Raji (cell line): Measurements from ENCODE around the gene GRID2.

Source experiments
- POLR2A ChIP-seq: IDR thresholded peaks from 2 replicates; pipeline ENCODE4 v1.6.1; 2011; ENCODE audit warnings: low read depth, low read length, control low read depth; ENCODE audit not compliant: insufficient read depth

Gene GRID2

DNA sequence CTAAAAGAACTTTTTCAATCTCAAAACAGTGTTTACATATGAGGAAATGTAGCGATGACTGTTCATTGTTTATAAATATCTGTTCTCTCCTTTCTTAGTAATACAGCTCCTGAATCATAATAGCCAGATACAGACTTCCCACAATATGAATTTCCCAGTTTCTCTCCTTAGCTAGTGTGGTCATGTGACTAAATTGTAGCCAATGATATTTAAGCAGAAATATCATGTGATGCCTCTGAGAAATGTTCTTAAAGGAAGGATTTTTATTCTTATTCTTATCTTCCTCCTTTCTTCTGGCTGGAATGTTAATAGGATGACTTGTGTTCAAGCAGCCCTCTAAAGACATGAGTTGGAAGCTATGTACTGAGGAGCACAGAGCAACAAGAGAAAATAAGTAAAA, 1141.1 kb downstream of the GRID2 start:
- no peak for TF ChIP-seq POLR2A

DNA sequence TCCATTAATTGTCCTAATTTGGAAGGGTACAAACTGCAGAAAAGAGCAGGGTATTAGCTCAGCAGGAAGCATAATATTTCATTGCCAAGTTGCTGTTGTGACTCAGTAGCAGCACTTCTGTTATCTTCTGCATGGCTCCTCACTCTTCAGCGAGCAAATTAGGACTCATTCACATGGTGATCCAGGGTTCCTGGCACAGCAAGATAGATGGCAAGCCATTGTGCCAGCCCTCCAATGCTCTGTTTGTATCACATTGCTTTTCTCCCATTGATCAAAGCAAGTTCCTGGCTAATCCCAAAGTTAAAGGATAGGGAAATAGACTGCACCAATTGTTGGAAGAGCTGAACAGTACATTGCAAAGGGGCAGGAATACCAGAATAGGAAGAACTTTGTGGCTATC, 1142.3 kb downstream of the GRID2 start:
- TF ChIP-seq POLR2A = no peak

DNA sequence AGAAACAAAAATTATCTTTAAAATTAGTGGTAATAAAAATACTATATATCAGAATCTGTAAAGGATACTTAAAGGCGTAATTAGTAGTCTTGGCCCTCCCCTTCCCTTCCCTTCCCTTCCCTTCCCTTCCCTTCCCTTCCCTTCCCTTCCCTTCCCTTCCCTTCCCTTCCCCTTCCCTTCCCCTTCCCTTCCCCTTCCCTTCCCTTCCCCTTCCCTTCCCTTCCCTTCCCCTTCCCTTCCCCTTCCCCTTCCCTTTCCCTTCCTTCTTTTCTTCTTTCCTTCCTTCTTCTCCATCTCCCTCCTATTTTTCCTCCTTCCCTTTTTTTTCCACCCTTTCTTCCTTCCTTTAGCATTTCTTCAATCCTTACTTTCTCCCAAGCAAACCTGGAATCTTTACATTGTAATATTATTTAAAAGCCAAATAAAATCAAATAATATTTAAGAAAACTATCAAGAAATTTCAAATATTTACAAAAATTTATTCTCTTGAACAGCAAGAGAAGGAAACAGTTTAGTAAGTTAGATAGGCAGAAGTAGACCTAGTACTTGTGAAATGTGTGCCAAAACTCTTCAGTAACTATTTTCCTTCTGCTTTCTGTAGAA, 1145.0 kb downstream of the GRID2 start:
- TF ChIP-seq POLR2A = no peak

DNA sequence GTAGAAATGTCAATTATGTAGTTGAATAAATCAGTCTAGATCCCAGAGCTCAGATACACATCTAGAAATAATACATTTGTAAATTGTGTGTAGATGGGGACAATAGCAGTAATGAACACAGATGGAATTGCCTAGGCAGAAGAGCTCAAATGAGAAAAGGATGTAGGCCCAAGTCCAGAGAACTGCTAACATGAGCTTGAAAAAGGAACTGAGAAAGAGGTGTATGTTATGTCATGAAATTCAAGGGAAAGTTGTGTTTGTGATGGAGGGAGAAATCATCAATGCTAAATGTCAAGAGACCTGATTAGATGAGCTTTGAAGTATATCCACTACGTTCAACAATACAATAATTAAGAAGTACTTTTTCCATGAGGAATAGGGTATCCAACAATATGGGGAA, 1148.2 kb downstream of the GRID2 start:
- no peak for TF ChIP-seq POLR2A

DNA sequence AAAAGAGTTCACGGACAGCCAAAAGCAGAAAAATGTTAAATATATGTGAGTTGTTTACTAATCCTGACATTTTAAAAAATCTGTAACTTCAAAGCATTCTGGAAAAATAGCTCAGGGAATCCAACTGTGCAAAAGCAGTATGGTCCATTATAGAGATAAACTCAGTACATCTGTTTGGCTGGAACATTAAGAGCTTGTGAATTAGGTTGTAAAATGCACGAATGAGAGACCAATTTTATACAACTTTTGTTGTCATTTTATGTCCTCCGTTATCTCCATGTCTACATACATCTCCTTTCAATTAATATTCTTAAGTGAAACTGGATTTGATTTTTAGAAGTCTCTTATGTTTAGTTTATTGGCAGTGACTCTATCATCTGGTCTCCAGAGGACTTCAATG, 1157.8 kb downstream of the GRID2 start:
- TF ChIP-seq POLR2A = no peak

DNA sequence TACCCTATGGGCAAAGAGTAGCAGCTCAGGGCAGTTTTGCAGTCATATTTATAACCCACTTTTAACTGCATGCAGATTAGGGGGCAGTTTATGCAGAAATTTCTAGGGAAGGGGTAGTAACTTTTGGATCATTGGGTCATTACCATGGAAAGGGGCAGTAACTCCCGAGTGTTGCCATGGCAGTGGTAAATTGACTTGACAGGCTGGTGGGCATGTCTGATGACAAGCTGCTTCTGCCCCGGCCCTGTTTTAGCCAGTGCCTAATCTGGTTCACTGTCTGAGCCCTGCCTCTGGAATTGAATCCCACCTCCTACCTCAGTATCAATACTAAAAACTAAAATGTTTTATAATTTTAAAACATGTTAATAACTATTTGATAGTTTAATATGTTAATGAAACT, 1162.7 kb downstream of the GRID2 start:
- no peak for TF ChIP-seq POLR2A

DNA sequence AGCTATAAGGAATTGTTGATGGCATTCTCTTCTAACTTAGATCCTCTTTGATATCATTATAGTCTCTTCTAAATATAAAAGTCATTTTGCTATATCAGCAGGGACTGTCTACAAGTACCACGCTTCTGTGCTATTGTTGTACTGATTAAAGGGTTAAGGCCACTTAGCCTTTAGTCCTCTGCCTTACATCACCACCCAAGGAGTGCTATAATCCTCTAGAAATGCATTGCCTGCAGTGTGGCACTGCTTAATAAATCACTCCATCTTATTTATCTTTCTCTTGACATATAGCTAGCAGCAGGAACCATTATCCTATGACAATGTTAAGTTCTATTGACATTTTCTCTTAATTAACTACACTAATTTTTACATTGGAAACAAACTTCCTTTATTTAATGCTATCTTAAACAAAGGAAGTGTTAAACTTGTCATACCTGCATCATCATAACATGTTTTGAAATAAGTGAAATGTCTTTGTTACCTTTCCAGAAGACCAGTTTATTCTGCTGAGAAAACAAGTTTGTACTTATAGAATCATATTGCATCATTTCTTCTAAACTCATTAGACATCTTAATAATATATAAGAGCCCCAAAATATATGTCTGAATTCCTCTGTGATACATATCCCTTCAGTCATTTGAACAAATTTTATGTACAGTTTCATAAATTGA, 1163.9 kb downstream of the GRID2 start:
- no peak for TF ChIP-seq POLR2A

DNA sequence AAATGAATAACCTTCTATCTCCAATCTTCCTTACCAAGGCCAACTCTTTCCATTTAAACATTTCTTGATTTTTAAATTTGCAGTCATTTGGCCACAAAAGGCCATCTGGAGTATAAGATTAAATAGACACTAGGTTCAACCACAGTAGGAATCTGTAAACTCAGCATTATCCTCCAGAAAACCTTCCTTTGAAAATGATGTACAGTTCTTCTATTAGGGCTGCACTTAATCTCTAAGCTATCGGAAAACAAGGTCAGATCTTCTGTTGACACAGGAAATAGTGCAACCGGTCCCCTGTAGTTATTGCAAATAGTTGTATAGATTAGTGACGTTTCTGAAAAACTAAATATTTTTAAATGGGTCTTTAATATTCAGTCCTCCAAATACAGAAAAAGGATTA, 1165.8 kb downstream of the GRID2 start:
- TF ChIP-seq POLR2A = no peak

DNA sequence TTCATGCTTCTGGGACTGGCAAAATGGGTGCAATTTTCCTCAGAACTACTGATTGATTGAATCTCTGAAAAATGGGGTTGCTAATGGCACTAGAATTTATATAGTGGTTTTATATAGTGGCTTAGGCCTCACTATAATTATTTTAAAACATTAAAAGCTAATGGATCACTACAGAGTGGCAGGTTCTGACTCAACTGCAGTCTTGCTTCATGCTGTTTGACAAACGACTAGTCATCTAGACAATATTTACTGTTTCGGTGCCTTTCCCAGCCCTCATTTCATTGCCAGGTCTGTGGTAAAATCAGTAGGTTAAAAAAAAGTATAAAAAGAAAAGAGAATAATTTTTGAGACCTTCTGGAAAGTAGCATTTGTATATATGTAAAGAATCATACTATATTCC, 1172.0 kb downstream of the GRID2 start:
- TF ChIP-seq POLR2A = no peak

DNA sequence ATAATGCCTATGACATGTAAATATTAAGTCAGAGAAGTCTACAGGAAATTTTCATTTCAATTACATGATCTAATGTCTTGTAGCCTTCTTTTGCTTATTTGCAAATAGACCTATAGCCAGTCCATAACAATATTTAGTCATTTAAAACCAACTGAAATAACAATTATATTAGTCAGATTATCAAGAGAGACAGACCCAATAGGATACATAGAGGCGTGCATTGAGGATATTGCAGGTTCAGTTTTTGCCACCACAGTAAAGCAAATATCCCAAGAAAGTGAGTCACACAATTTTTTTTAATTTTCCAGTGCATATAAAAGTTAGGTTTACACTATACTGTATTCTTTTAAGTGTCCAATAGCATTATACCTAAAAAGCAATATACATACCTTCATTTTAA, 1175.0 kb downstream of the GRID2 start:
- TF ChIP-seq POLR2A = no peak

DNA sequence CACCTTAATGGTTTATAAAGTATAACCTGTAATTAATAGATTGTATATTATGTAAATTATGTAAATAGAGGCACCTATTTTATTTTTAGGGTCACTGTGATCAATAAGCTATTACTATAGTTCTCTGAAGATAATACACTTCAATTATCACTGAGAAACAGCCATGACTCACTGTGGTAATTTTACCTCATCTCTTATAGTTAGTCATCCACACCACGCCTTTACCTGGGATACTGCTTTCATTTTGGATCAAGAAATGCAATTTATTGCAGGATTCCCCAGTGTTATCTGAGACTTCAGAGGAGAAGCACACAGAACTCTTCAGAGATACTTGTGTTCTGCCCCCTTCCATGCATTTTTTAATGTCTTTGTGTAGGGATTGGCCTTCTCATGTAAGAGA, 1176.7 kb downstream of the GRID2 start:
- no peak for TF ChIP-seq POLR2A

DNA sequence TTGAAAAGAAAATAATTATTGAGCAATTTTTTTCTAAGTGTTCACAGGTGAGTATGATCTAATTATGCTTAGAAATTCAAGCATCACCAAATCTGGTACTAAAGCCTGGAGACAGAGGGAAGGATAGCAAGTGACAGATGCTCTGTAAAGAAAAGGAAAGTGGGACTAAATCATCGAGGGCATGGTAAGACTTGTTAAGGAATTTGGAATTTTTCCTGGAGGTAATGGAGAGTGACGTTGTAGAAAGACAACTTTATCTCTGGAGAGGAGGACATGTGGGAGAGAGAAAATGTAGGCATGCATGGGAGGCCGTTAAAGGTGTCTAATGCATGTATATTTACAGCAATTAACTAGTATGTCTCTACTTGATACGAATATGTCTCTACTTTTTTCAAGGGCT, 1191.6 kb downstream of the GRID2 start:
- no peak for TF ChIP-seq POLR2A

DNA sequence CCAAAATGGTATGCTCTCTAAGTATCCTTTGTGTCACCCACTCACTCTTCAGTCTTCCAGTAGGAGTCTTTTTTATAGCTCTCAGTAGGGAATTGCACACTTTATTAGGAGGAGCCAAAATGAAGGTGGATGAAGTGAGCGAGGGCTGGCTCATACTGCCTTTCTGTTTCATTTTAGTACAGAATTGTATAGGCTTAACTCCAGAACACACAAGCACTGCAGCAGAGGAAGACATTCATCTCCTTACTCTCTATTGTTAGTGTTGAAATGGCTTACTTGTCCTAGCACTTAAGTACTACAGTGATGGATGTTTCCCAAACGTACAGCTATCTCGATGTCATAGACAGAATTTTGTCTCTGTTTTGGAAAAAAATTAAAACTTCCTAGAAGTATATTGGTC, 1197.5 kb downstream of the GRID2 start:
- no peak for TF ChIP-seq POLR2A

DNA sequence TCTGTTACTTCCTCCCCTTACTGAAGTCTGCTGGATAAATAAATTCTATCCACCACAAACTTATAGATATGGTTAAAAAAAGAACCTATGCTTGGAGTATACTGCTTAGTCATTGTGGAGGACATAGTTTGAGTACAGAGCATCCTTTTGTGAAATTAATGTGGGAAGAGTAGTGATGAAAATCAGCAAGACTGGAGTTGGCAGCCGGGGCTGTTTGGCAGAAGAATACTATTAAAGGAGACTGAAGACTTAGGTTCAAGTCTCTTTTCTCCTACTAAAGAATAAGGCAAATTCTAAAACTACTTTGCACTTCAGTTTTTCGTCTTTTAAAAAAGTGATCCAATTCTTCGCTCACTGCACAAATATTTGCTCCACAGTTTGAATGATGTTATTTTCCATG, 1198.2 kb downstream of the GRID2 start:
- TF ChIP-seq POLR2A = no peak

DNA sequence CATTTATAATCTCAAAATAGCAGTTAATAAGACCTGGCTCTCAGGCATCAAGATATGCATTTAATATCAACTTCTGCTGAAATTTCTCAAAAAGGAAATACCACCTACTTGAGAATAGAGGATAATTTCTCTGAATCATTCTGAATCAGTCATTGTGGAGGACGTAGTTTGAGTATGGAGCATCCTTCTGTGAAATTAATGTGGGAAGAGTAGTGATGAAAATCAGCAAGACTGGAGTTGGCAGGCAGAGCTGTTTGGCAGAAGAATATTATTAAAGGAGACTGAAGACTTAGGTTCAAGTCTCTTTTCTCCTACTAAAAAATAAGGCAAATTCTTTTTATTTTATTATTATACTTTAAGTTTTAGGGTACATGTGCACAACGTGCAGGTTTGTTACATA, 1199.2 kb downstream of the GRID2 start:
- no peak for TF ChIP-seq POLR2A

DNA sequence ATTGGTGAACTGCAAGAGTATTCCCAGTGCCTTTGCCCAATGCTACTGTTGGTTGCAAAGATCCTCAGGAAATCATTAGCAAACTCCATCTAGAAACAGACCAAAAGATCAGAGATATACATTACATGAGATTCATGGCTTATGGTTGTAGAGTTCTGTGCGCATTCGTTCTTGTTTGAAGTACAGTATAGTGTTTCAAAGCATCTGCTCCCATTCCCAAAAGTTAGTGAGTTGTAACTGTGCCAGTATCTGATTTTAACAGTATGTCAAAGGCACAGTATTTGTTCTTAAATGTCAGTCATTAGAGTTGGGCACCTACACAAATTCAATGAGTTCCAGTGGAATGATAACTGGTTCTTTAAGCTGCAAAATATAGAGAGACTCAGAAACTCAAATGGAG, 1210.1 kb downstream of the GRID2 start:
- no peak for TF ChIP-seq POLR2A

DNA sequence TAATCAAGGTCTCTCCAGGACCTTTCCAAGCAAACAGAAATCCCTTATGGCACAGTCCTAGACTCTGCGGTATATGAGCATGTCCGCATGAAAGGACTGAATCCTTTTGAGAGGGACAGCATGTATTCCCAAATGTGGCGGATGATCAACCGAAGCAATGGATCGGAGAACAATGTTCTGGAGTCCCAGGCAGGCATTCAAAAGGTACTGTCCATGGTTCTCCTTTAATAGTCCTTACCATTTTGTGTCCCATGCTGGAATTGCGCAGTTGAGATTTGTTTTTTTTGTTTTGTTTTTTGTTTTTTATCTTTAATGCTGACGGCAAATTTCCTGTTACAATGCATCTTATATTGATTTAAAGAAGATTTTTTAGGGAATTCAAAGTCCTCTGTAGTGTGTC, 1211.4 kb downstream of the GRID2 start:
- no peak for TF ChIP-seq POLR2A

DNA sequence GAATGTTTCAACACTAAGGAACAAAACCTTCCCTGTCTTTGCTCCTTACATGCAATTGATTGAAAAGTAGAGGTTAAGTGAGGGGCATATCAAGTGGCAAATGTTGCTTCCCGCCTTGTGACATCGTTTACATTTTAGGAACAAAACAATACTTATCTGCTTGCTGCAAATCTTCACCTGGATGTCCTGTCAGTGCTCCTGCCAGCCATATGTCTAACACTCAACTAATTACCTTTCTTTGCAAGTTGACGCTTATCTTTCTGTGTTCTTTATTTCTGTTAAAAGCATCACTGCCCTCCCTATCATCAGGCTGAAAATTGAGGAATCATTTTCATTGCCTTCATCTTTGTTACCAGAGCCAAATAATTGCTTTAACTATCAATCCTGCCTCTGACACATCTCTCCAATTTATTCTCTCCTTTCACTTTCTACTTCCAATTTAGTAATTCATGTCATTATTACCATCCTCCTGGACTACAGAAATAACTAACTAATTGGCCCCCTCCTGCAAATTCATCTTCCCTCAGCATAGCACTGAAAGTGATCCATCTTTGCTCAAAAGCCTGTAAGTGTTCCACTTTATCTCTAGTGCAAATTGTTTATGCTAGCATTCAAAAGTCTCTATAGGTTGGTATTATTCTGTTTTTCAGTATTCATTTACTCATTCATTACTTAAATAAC, 1226.1 kb downstream of the GRID2 start:
- TF ChIP-seq POLR2A = no peak
